ENCODE measurements around the gene MECP2. TPM values are rescaled to one million over a fixed set of nuclear protein-coding genes. Genes with fewer than 3 reads are reported as not detected.

Gene MECP2
- total RNA-seq, 4 donors from 2014 or later, result 65.1 to 87.8 (median 82.5) TPM

- 62 to 83% methylated on average over 1 to 4 of the region's 5 CpGs for WGBS, 2 donors (ENCODE audit: low coverage in 1 of 2)
- H3K4me3 ChIP-seq, result no peak overlapping the region
- no peaks in the 10 kb centered on the region for H3K27me3 ChIP-seq
- peaks cover 6 to 65% (median 15%) of the 10 kb centered on the region in 3 donors for H3K4me1 ChIP-seq
- no peaks in the 10 kb centered on the region for H3K9me3 ChIP-seq
- no peak for ATAC-seq
- H3K36me3 ChIP-seq, result no peaks in the 10 kb centered on the region
- TF ChIP-seq POLR2A (IDR thresholded peaks at IDR 0.05) (no peak), POLR2AphosphoS5 (IDR thresholded peaks at IDR 0.05) (no peak), CTCF (IDR thresholded peaks at IDR 0.05) (no peak), EP300 (IDR thresholded peaks at IDR 0.05) (no peak)
- no peak overlapping the region for H3K27ac ChIP-seq
Measured at GRCh38 chrX:154092371-154092770, 5.1 kb downstream of the MECP2 start.

DNA sequence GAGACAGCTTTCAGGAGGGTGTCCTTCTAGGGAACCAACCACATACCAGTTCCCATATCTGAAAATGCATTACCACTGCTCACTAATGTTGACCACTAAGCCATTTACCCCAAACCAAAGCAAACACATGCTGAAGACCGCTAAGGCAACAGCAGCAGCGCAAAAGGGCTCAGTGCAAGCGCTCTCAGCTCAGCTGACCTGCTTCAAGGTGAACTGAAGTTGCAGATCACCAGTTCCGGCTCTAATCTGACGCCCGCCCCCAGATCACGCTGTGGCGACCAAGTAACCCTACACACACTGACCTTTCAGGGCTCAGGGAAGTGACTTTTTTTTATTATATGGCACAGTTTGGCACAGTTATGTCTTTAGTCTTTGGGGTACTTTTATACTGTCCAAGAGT lies 5.8 kb downstream of the MECP2 start:
- Histone ChIP-seq H3K9me3 (no peaks in the 10 kb centered on the region), H3K4me1 (peaks cover 6 to 72% (median 15%) of the 10 kb centered on the region in 3 donors), H3K27me3 (no peaks in the 10 kb centered on the region), H3K4me3 (no peak overlapping the region), H3K27ac (no peak overlapping the region), H3K36me3 (no peaks in the 10 kb centered on the region)
- TF ChIP-seq POLR2AphosphoS5 (IDR thresholded peaks at IDR 0.05), result no peak
- no peak for TF ChIP-seq POLR2A (IDR thresholded peaks at IDR 0.05)
- no peak for TF ChIP-seq CTCF (IDR thresholded peaks at IDR 0.05)
- TF ChIP-seq EP300 (IDR thresholded peaks at IDR 0.05), result no peak
- 70 to 86% methylated on average over 2 to 6 of the region's 8 CpGs for WGBS, 2 donors (ENCODE audit: low coverage in 1 of 2)
- no peak for ATAC-seq

DNA sequence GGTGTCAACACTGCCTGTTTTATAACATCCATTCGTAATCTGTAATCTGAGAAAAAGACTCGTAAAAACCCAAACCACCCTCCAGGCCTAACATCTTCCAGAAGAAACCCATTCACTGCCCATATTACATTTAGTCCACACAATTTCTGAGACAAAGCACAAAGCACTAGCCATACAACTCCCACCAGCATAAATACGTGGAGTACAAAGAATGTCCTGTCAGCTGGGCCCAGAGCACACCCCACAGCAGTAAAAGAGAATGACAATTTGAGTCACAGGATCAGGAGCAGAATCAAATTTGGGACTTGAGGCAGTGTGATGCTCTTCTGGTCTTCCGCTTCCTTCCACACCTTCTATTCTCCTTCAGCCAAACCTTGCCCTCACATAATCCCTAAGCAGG lies 6.8 kb downstream of the MECP2 start:
- H3K4me1 ChIP-seq, result peaks cover 6 to 72% (median 15%) of the 10 kb centered on the region in 3 donors
- no peak for ATAC-seq

DNA sequence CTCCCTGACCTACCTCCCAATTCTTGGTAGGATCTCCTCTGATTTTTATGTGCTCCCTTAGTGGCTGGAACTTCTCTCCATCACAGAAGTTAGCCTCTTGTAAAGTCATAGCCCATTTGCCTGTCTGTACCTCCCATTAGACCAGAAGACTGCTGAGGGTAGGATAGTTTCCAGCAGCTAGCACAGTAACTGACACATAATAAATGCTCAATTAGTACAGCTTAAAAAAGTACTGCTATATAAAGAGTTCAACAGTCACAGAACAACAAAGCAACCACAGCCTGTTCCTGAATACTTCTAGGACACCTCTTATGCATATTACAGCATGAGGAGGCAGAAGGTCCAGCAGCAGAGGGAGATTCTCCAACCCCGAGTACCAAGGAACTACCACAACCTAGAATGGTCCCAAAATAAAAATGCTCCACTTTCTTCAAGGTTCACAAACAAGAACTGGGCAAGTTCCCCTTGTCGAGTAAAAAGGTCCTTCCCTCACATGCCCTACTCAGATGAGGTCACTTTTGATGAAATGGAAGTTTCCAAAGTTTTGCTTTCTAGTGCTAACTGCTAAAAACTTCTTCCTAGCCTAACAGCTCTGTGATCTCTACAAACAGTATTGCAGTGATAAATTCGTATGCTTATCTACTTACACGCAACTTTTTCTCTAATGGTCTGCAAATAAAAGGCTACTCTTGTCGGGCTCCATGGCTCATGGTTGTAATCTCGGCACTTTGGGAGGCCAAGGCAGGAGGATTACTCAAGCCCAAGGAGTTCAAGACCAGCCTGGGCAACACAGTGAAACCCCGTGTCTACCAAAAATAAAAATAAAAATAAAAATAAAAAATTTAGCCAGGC lies 12.8 kb downstream of the MECP2 start:
- peaks cover 0 to 72% (median 0%) of the 10 kb centered on the region in 3 donors for H3K4me1 ChIP-seq
- ATAC-seq, result no peak
- no peaks in the 10 kb centered on the region for H3K9me3 ChIP-seq
- no peaks in the 10 kb centered on the region for H3K36me3 ChIP-seq
- H3K4me3 ChIP-seq, result no peak overlapping the region
- H3K27ac ChIP-seq, result no peak overlapping the region
- TF ChIP-seq POLR2A (IDR thresholded peaks at IDR 0.05) (no peak), EP300 (IDR thresholded peaks at IDR 0.05) (no peak), CTCF (IDR thresholded peaks at IDR 0.05) (no peak), POLR2AphosphoS5 (IDR thresholded peaks at IDR 0.05) (no peak)
- 14 to 66% methylated on average over 1 to 6 of the region's 7 CpGs for WGBS, 2 donors (ENCODE audit: low coverage in 1 of 2)
- H3K27me3 ChIP-seq, result no peaks in the 10 kb centered on the region

More for the DNA sequence above, 6.8 kb downstream of the MECP2 start:
- no peak overlapping the region for H3K27ac ChIP-seq
- H3K36me3 ChIP-seq, result no peaks in the 10 kb centered on the region
- WGBS, 2 donors (ENCODE audit: low coverage in 1 of 2), result 37 to 47% methylated on average over 2 to 3 of the region's 4 CpGs
- TF ChIP-seq POLR2A (IDR thresholded peaks at IDR 0.05), result no peak
- TF ChIP-seq POLR2AphosphoS5 (IDR thresholded peaks at IDR 0.05), result no peak
- no peak for TF ChIP-seq CTCF (IDR thresholded peaks at IDR 0.05)
- TF ChIP-seq EP300 (IDR thresholded peaks at IDR 0.05), result no peak
- H3K27me3 ChIP-seq, result no peaks in the 10 kb centered on the region
- H3K4me3 ChIP-seq, result no peak overlapping the region
- H3K9me3 ChIP-seq, result no peaks in the 10 kb centered on the region

DNA sequence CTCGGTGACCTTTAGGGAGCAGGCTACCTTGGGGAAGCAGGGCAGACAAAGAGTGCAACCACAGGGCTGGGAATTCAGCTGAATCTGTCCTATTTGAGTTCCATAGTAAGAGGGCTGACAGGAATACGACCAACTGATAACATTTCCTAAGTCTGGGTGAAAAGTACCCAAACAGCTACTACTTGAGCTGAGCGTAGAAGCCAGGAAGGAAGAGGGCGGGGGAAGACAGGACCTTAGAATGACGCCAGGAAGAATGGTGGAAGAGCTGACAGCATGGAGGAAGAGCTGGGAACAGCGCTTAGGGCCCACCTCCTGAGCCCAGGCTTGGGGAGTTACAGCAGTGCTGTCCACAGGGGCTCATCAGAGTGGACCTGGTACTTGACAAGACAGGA lies 14.4 kb downstream of the MECP2 start:
- H3K27ac ChIP-seq, result peak overlapping the region in 3 of 4 donors; percentile 5 to 70 (median 67)
- no peaks in the 10 kb centered on the region for H3K27me3 ChIP-seq
- WGBS, 2 donors (ENCODE audit: low coverage in 1 of 2), result 45 to 67% methylated on average over 5 to 6 of the region's 6 CpGs
- no peak for TF ChIP-seq POLR2A (IDR thresholded peaks at IDR 0.05)
- TF ChIP-seq EP300 (IDR thresholded peaks at IDR 0.05), result no peak
- TF ChIP-seq POLR2AphosphoS5 (IDR thresholded peaks at IDR 0.05), result no peak
- TF ChIP-seq CTCF (IDR thresholded peaks at IDR 0.05), result no peak
- no peak for ATAC-seq
- H3K36me3 ChIP-seq, result no peaks in the 10 kb centered on the region
- H3K4me3 ChIP-seq, result no peak overlapping the region
- no peaks in the 10 kb centered on the region for H3K9me3 ChIP-seq
- H3K4me1 ChIP-seq, result peaks cover 0 to 72% (median 0%) of the 10 kb centered on the region in 3 donors
